SW480 (cell line): Measurements from ENCODE around the gene ZMYM4.
"Not testable (repeated sequence)": the region's sequence is repeated elsewhere in the genome, so short reads cannot be mapped to it uniquely, and the experiment has no call there.

Experiments
- DNase-seq: peaks from one replicate; pipeline ENCODE4 v3.0.0-alpha.2; 2016; ENCODE audit warnings: low spot score

The ZMYM4 gene

GRCh38 chr1:35326246-35326866 is 57.8 kb downstream of the ZMYM4 start:
- no peak for DNase-seq

- not testable (repeated sequence) for DNase-seq
These were observed 63.1 kb downstream of the ZMYM4 start for GRCh38 chr1:35331618-35332017.

- no peak for DNase-seq
These were observed 66.0 kb downstream of the ZMYM4 start for GRCh38 chr1:35334485-35334884.

GRCh38 chr1:35340519-35340918 is 72.0 kb downstream of the ZMYM4 start:
- no peak for DNase-seq

- no peak for DNase-seq
These were observed 77.0 kb downstream of the ZMYM4 start for GRCh38 chr1:35345439-35345981.

GRCh38 chr1:35350872-35351271 is 82.4 kb downstream of the ZMYM4 start:
- no peak for DNase-seq

GRCh38 chr1:35359995-35360394 is 91.5 kb downstream of the ZMYM4 start:
- no peak for DNase-seq

- DNase-seq, result no peak
These were observed 93.1 kb downstream of the ZMYM4 start for GRCh38 chr1:35361638-35362037.

GRCh38 chr1:35364741-35365140 is 96.2 kb downstream of the ZMYM4 start:
- DNase-seq, result no peak

- DNase-seq, result no peak
These were observed 99.4 kb downstream of the ZMYM4 start for GRCh38 chr1:35367914-35368313.

- no peak for DNase-seq
These were observed 101.6 kb downstream of the ZMYM4 start for GRCh38 chr1:35369922-35370671.

GRCh38 chr1:35371506-35371905 is 103.0 kb downstream of the ZMYM4 start:
- DNase-seq, result no peak

GRCh38 chr1:35377555-35377954 is 109.0 kb downstream of the ZMYM4 start:
- DNase-seq, result no peak

- DNase-seq, result no peak
These were observed 111.0 kb downstream of the ZMYM4 start for GRCh38 chr1:35379317-35380000.

- DNase-seq, result not testable (repeated sequence)
These were observed 111.6 kb downstream of the ZMYM4 start for GRCh38 chr1:35380111-35380510.

- no peak for DNase-seq
These were observed 113.6 kb downstream of the ZMYM4 start for GRCh38 chr1:35382107-35382506.

- no peak for DNase-seq
These were observed 117.8 kb downstream of the ZMYM4 start for GRCh38 chr1:35386290-35386689.

- no peak for DNase-seq
These were observed 118.5 kb downstream of the ZMYM4 start for GRCh38 chr1:35386959-35387358.

- no peak for DNase-seq
These were observed 122.3 kb downstream of the ZMYM4 start for GRCh38 chr1:35390600-35391494.

GRCh38 chr1:35394386-35394785 is 125.9 kb downstream of the ZMYM4 start:
- no peak for DNase-seq

GRCh38 chr1:35398739-35399138 is 130.2 kb downstream of the ZMYM4 start:
- no peak for DNase-seq

GRCh38 chr1:35401049-35401448 is 132.5 kb downstream of the ZMYM4 start:
- no peak for DNase-seq
